HG02973 (cell line): Measurements from ENCODE around the gene USP25.

Experiments used
- ATAC-seq: cut with Tn5 transposase; IDR thresholded peaks from one replicate; pipeline ENCODE4 v1.9.1; 2021; ENCODE audit warnings: moderate library complexity; ENCODE audit not compliant: unreplicated experiment

The USP25 gene

DNA sequence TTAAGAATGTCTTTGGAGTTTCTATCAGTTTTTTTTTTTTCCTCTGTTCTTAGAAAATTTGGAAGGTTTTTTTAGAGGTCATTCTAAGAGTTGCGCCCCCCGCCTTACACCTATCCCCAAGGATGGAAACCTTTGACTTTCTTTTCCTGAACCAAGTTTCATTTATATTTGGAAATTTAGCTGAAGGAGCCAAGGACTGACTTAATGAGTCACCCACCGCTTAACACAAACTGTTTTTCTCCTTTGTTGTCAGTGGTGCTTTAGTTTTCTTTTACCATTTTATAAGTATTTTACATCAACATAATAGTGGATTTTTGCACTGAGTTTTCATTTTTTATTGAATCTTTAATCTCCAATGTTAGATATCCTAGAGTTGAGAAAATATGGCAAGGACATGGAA, 25.3 kb downstream of the USP25 start:
- ATAC-seq = no peak

DNA sequence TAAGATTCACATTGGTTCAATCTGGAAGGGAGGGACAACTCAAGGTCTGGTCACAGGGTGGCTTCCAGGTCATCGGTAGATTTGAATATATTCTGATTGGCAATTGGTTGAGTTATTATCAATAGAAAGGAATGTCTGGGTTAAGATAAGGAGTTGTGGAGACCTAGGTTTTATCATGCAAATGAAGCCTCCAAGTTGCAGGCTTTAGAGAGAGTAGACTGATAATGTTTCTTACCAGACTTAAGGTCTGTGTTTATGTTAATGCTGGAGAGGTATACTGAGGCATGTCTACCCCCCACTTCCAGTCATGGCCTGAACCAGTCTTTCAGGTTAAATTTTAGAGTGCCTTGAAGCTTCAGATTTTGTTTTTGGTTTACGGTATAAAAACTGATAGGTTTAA, 29.7 kb downstream of the USP25 start:
- ATAC-seq = no peak

DNA sequence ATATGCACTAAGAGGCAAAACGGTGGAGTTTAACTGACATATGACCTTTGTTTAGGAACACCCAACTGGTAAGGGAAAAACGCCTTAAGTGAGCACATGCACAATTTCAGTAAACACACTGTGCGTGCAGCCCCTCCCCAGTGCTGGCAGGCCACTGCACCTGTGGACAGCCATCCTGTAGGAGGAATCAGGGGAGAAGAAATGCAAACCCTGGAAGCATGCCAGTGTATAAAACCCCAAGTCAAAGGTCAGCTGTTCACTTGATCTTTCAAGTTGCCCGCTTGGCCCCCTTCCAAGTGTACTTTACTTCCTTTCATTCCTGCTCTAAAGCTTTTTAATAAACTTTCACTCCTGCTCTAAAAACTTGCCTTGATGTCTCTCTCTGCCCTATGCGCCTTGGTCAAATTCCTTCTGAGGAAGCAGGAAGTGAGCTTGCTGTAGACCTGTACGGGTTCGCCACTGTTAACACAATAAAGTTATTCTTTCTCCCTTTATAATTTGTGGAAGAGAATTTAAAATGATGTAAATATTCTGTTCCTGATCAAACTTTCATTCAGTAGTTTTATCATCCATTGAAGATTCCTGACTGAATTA, 31.8 kb downstream of the USP25 start:
- ATAC-seq = no peak

DNA sequence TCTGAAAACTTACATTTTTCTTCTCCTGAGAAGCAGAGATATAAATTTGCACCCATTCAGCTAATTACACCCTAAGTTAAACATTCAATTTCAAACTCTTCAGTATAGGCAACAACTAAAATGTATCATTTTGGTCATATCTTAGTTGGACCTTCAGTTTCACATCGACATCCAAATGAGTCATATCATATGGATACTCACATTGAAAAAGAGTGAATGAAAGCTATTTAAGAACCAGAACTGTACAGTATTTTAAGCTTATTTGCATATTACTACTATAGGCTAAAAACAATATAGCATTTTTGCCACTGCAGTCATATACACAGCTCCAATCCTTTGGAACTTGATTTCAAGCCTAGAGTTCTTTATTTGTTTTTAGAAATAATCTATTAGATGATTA, 33.6 kb downstream of the USP25 start:
- ATAC-seq = no peak

DNA sequence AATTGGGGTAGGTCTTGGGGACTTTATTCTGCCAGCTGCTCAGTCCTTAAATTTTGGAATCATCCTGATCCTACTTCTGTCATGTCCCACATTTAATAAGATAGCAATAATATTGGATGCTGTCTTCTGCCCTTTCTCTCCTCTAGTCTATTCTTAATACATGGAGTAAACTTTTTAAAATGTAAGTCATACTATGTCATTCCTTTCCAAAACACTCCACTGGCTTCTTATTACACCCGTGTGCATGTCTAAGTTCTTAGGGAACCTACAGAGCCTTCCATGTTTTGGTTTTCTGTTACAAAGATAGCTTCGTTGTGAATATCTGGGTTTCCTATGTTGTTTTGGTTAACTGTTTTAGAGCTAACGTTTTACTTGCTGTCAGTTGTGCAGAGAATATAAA, 35.1 kb downstream of the USP25 start:
- no peak for ATAC-seq

DNA sequence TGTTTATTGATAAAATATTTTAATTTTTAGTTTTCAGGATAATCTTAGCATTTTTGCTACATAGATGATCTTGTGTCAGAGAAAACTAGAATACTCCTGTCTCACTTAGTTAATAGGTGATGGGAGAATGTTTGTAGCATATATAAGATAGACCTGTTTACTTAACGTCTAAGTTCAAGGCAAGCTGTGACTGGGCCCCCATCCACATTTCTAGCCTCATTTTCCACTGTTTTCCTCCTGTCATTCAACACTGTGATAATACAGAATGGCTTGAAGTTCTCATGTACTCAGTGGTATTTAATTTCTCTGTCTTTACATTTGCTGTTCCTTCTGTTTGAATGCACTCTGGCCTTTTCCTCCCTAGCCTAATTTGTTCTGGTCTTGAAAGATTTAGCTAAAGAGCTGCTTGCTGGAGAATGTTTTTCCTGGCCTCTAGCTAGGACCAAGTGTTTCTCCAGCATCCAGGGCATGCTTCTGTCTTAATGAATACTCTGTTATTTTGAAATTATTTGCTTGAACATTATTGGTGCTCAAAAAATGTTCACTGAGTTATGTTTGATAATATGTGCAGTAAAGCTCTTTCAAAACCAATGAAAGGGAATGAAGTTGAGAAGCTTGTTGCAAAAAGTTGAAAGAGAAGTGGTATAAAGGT, 37.3 kb downstream of the USP25 start:
- ATAC-seq = no peak

DNA sequence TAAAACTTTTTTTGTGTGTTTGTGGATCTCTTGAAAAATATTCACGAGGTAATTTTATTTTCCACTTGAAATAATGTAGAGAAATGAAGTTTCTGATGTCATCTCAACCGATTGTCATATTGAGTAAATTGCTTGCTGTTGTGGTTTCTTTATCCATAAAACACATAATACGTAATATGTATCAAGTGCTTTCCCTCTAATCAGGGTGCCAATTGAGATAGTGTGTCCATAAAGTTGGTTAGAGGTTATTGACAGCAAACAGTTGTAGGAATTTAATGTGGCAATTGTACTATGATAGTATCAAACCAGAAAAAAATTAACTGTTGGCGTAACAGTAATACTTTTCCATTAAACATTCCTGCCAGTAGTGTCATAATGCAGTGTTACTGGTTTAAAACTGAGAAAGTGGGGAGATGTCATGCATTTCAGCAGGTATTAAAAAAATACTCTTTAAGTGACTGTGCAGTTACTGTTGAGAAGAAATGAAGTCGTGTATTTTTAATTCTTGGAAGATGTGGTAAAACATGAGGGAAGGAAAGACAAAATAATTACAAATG, 38.3 kb downstream of the USP25 start:
- ATAC-seq = no peak

DNA sequence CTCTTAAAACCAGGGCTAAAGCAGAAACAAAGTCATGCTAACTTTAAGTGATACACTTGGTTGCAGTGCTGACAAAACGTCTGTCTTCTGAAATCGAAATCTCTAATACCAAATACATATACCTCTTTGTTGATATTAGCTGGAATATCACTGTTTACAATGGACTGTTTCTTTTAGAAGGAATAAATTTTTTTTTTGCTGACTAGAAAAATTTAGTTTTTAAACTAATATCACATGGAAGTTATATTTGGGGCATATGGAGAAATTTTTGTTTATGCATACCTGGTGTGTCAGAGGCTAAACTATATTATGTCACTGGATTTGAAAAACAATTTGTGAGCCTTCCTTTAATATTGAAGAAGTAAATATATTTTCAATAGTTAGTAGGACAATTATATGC, 39.1 kb downstream of the USP25 start:
- ATAC-seq = no peak

DNA sequence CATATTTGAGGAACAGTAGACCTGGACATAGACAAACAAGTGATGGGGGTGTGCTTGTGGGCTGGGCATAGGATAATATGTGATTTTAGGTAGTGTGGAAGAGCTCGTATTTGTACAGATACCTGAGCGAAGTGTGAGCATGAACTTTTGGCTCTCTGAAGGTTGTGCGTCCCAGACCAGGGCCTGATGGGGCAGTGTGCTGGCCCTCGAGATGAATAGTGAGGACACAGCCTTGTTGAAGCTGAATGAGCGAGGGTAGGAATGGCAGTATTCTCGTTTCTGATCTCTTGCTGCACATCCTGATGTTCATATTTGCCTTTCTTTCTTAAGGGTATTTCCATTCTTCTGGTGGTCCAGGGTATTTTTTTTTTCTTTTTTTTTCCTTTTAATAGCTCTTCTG, 41.5 kb downstream of the USP25 start:
- no peak for ATAC-seq

DNA sequence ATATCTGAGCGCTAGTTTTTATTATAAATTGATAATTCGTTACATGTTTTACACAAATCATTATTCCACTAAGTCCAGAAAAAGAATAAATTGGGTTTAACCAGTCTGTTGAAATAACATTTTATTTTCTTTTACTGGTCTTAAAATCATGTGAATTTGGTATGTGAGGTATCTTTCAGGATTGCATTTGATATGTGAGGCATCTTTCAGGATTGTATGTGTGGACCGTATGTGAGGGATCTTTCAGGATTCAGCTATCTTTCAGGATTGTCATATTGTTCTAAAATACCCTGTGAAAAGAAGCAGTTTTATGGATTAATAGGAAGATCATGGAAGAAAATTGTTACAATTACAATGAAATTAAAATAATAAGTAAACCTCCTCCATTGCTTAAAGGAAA, 42.9 kb downstream of the USP25 start:
- no peak for ATAC-seq

DNA sequence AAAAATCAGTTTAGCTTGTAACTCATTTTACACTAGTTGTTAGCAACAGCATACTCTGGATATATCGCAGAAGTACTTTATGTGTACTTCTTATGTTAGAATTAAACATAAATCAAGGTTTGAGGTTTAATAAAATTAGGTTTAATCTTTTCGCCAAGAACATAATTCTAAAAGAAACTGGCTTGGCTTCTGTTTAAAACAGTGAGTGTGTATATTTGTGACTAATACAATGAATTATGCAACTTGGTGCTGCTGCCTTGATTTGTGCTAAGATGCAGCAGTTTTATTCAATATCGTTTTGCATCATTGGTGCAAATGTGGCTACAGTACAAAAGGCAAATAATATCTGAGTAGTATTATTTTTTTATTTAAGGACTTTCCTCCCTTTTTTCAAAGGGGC, 44.8 kb downstream of the USP25 start:
- no peak for ATAC-seq

DNA sequence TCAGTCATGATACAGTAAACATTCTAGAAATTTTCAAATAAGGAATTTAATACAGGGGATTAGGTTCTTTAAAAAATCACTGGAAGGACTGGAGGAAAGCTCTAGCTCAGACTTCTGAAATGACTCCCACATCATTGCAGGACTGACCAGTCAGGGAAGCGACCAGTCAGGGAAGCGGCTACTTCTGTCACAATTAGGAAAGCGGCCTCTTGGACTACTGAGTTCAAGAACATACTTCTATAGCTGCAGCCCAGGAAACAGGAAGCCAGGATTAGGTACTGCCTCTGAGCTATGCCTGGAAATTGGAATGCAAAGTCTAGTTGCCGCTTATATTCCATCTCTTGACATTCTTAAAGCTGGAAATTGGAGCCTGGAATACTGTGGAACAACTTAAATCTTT, 45.5 kb downstream of the USP25 start:
- ATAC-seq = no peak

DNA sequence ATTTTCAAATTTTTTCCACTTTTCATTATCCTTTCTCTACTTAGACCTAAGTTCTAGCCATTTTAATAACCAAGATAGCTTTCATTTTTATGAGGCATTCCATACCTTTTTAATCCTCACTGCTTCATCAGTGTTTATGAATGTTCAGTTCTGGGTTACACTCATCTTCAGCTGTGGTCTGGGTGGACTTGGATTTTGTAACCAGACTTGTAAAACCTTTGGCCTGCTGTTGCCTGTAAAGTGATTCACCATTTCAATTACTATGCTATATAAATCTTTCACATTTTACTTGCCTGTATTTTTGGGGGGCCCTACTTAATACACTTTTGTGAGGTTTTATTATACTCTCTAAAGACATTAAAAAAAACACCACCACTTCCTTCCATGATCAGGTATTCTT, 46.2 kb downstream of the USP25 start:
- ATAC-seq = no peak

DNA sequence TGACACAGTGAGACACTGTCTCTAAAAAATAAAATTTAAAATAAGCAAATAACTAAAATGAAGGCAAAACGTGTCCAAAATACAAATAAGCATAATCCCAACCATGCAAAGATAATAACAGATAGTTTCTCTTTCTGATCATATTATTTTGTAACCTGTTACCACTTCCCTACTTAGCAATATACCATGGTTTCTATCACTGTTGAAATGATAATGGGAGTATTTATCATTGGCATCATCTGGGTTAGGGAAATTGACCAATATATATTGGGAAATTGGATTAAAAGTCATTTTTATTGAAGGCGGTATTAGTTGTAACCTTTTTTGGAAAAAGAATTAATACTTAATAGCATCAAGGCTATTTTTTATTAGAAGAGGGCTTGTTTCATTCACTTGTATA, 47.0 kb downstream of the USP25 start:
- ATAC-seq = no peak

DNA sequence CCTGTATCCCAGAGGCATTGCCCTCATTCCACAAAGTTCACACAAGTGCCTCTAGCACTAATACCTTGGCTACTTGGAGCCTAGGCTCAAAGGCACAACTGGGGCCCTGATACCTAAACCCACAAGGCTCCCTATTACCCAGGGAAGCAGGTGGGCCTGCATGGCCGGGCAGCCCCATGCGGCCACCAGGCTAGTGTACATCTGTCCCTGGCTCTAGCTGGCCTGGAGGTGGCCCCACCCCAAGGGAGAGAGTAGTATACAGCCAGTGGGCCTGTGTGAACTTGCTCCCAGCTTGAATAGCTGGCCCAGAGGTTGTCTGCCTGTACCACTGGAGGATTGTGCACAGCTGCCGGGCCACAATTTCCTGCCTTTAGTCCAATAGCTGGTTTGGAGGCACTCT, 52.2 kb downstream of the USP25 start:
- no peak for ATAC-seq

DNA sequence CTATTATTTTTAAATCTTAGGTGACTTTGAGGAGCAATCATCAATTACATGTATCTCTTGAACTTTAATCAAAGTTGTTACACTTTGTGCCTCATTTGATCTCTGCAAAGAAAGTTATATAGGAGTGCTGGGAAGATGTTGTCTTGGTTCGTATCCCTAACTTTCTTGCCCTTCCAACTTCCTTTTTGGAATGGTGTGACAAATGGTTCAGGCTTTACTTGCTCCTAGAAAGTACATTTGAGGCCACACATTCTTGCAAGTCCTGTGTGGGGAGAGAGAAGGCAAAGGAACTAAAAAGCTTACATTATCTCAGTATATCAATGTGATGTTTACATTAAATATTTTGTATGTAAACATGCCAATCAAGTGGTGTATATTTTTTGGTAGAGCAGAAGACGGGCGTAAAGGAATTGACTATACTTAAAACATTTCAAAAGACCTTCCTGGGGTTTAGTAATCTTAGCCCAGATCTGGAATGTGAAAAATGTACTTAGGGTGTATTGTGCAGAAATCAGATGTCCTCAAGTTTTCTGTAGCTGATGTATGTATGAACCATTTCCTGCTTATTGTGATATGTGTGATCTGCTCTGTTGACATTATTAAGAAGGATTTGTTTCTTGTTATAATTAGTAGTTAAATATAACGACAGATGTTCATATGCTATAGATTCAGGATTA, 59.2 kb downstream of the USP25 start:
- ATAC-seq = no peak

DNA sequence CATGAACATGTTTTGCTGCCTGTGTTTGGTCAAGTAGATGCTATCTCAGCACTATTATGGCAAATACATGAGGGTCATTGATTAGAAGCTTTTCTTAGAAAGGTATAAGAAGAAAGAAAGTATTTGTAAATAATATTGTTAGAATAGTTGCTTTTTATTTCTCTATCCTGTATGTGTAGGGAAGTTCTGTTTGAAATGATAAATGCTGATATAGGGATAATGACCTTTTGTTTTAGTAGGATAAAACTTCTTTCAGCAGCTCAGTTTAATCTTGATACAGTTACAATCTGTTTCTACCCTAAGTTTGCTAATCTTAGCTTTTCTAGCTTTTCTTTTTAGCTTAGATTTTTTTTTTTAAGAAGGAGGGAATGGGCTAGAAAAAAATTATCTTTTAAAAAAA, 63.3 kb downstream of the USP25 start:
- ATAC-seq = no peak

DNA sequence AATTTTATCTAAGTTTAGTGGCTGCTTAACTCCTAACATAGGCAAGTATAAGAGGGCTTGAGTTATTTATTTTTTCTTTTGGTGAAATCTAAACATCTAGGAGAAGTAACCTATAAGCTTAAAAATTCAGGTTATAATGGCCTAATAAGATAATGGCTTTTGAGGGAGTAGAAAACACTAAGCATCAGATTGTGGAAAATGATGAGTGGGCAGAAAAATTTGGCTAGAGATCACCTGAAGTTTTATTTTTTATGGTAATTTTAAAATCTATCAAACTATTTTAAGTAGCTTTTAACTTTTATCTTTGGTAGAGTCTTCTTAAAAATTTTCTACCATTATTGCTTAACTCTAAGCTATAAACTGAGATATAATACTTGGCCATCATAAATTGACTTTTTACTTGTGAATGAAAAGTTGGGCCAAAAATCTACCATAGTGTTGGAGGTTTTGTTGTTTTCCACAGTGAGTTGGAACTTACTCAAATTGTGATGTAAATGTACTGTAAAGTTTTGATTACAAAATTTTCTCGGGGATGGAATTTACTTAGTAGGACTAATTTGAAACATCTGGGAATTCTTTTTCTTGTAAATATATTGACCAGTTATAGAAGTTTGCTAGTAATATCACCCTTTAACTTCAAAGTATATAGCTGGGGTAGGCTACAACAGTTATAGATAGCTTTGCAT, 63.9 kb downstream of the USP25 start:
- ATAC-seq = no peak

DNA sequence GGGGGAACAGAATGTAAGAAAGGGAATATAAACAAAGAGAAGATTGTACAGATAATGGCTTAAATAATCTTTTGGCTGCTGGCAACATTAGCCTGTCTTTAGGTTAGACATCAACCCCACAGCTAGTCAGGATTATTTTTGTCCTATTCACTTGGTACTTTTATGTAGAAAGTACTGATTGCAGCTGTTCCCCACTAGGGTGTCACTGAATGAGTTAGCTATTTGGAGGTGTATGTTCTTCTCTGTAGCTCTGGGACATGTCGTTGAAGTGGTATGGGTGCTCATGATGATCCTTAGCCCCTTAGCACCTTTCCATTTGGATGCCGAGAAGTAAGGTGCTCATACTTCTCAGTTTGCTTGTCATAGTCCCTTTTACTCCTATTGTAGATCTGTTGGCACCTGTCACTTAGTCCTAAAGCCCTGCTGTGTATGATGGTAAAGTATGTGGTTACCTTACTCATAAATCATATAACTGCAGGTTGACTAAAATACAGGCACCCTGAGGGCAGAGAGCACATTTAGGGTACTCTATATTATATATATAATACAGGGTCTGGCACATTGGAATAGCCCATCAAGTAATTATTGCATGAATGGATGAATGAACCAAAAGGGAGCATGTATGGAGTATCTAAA, 64.6 kb downstream of the USP25 start:
- ATAC-seq = no peak

DNA sequence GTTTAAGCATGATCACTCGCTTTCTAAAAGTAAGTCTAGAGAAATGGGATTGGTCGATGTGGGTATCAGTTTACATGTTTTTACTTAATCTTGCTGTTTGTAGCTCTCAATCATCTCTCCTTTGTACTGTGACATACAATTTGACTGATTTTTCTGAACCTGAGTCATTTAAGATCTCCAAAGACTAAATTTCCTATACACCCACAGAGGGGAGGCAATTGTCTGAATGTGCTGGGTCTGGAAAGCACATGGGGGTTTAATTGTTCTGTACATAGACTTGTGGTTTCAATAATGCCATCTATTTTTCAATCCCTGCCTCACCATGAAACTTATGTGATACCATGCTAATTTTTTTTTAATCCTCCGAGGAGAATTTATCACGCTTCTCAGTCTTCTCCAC, 65.8 kb downstream of the USP25 start:
- ATAC-seq = no peak
